HEK293 (cell line): ENCODE results near the gene ATXN2.

Experiments used
- CTCF ChIA-PET: fragments of 350-600 bp; formaldehyde crosslinking; extraction: SDS; loops from one replicate; lab custom pipeline; 2021; ENCODE audit warnings: antibody characterized with exemption; lab: Yijun Ruan, JAX
- POLR2A ChIA-PET: fragments of 300-600 bp; formaldehyde crosslinking; extraction: SDS; loops from one replicate; lab custom pipeline; 2020; ENCODE audit warnings: antibody characterized with exemption, inconsistent platforms; lab: Yijun Ruan, JAX
- H3K27ac ChIP-seq: fragments of 200-500 bp; sonication (Bioruptor generic); 2 replicates; pipeline ENCODE4 v1.5.1; 2014; ENCODE audit warnings: low read depth, low read length, control low read depth, inconsistent platforms; ENCODE audit errors: extremely low read depth
- H3K36me3 ChIP-seq, 2 experiments: fragments of 200-500 bp in 1 of 2; sonication (Bioruptor generic) in 1 of 2; 1 replicate in 1 of 2; 2 replicates in 1 of 2; pipeline ENCODE4 v1.5.1; 2014 to 2017; ENCODE audit warnings: inconsistent platforms in 2 of 2, low read length in 2 of 2; ENCODE audit not compliant: control insufficient read depth in 2 of 2, insufficient read depth in 1 of 2
- H3K4me1 ChIP-seq: fragments of 200-500 bp; sonication (Bioruptor generic); 2 replicates; pipeline ENCODE4 v1.5.1; 2014; ENCODE audit warnings: mild to moderate bottlenecking, low read length, inconsistent platforms; ENCODE audit not compliant: control insufficient read depth, insufficient read depth
- H3K4me3 ChIP-seq: 2 replicates; pipeline ENCODE4 v1.5.1; 2011; ENCODE audit warnings: low read depth, mild to moderate bottlenecking, control low read depth, low read length, moderate library complexity
- H3K9me3 ChIP-seq: fragments of 200-500 bp; sonication (Bioruptor generic); 2 replicates; pipeline ENCODE4 v1.5.1; 2014; ENCODE audit warnings: low read depth, low read length, inconsistent platforms; ENCODE audit not compliant: control insufficient read depth, insufficient read depth
- TCF7L2 ChIP-seq: IDR thresholded peaks from 2 replicates; pipeline ENCODE4 v1.6.1; 2011; ENCODE audit warnings: low read depth, mild to moderate bottlenecking, inconsistent platforms, low read length, moderate library complexity, borderline replicate concordance
- ZNF146 ChIP-seq: fragments of 450-650 bp; formaldehyde crosslinking; IDR thresholded peaks from 2 replicates; pipeline ENCODE4 v1.5.1; 2016; ENCODE audit warnings: missing biosample characterization, missing genetic modification characterization
- ZNF184 ChIP-seq: fragments of 450-650 bp; IDR thresholded peaks from 2 replicates; pipeline ENCODE4 v1.5.1; 2018; ENCODE audit warnings: missing biosample characterization, mild to moderate bottlenecking, missing genetic modification characterization
- ZNF394 ChIP-seq: fragments of 450-650 bp; formaldehyde crosslinking; IDR thresholded peaks from 2 replicates; pipeline ENCODE4 v1.5.1; 2016; ENCODE audit warnings: missing biosample characterization, missing genetic modification characterization, mild to moderate bottlenecking, moderate library complexity, borderline replicate concordance
- ZNF426 ChIP-seq: fragments of 450-650 bp; formaldehyde crosslinking; IDR thresholded peaks from 2 replicates; pipeline ENCODE4 v1.5.1; 2017; ENCODE audit warnings: missing biosample characterization, missing genetic modification characterization, mild to moderate bottlenecking, inconsistent platforms, moderate library complexity
- ZNF548 ChIP-seq: fragments of 450-650 bp; formaldehyde crosslinking; IDR thresholded peaks from 2 replicates; pipeline ENCODE4 v1.5.1; 2016; ENCODE audit warnings: missing biosample characterization, missing genetic modification characterization
- ZNF623 ChIP-seq: fragments of 450-650 bp; formaldehyde crosslinking; IDR thresholded peaks from 2 replicates; pipeline ENCODE4 v1.5.1; 2016; ENCODE audit warnings: missing biosample characterization, missing genetic modification characterization
- TF ChIP-seq, protein P1 (sequence below): fragments of 450-650 bp; formaldehyde crosslinking; conservative IDR thresholded peaks from 2 replicates; pipeline ENCODE4 v1.5.1; 2016; ENCODE audit warnings: low read depth, missing biosample characterization, missing genetic modification characterization
- TF ChIP-seq, protein P2 (sequence below): fragments of 450-650 bp; formaldehyde crosslinking; conservative IDR thresholded peaks from 2 replicates; pipeline ENCODE4 v1.5.1; 2016; ENCODE audit warnings: low read depth, missing biosample characterization, missing genetic modification characterization
- TF ChIP-seq, protein P3 (sequence below): fragments of 450-650 bp; formaldehyde crosslinking; IDR thresholded peaks from 2 replicates; pipeline ENCODE4 v1.5.1; 2017; ENCODE audit warnings: missing biosample characterization, mild to moderate bottlenecking, missing genetic modification characterization, moderate library complexity
- TF ChIP-seq, protein P4 (sequence below): fragments of 450-650 bp; formaldehyde crosslinking; IDR thresholded peaks from 2 replicates; pipeline ENCODE4 v1.5.1; 2016; ENCODE audit warnings: missing biosample characterization, missing genetic modification characterization, low read depth

Gene ATXN2

DNA sequence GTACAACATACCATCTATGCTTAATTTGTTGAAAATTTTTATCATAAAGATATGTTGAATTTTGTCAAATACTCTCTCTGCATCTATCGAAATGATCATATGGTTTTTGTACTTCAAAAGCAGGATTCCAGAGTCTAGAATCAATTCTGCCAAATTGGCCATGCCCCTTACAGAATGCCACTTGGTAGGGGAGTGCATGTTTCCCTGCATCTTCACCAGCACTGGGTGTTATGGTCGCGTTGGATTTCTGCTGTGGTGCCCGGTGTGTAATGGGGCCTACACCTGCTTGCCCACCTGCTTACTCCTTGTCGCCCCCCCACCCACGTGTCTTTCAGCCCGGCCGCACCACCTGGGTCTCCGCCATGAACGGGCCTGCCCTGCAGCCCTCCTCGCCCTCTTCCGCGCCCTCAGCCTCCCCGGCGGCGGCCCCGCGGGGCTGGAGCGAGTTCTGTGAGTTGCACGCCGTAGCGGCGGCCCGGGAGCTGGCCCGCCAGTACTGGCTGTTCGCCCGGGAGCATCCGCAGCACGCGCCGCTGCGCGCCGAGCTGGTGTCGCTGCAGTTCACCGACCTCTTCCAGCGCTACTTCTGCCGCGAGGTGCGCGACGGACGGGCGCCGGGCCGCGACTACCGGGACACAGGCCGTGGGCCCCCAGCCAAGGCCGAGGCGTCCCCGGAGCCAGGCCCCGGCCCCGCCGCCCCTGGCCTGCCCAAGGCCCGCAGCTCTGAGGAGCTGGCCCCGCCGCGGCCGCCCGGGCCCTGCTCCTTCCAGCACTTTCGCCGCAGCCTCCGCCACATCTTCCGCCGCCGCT, 181.1 kb downstream of the ATXN2 start:
- no peak overlapping the region for H3K27ac ChIP-seq
- H3K36me3 ChIP-seq, result peaks cover 0 to 17% of the 10 kb centered on the region in 2 experiments; a peak in 2 of 3 replicates
- ChIA-PET CTCF (interaction anchor here (2.6 kb wide), 1 partner anchor 21 kb away, joined by 7 read pairs; no protein-coding TSS in a partner anchor), POLR2A (no interaction called here)
- no peak overlapping the region for H3K4me3 ChIP-seq
- TF ChIP-seq ZNF146 (tag by site-specific recombination) (no peak), ZNF184 (peak; percentile 97)
- H3K9me3 ChIP-seq, result no peaks in the 10 kb centered on the region
- H3K4me1 ChIP-seq, result no peaks in the 10 kb centered on the region

DNA sequence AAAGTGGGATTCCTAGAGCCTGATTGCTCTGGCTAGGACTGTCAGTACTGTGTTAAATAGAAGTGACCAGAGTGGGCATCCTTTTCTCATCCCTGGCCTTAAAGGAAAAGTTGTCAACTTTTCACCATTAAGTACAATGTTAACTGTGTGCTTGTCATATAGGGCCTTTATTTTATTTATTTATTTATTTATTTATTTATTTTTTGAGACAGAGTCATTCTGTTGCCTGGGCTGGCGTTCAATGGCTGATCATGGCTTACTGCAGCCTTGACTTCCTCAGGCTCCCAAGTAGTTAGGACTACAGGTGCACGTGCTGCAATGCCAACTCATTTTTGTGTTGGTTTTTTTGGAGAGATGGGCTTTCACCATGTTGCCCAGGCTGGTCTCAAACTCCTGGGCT, 181.8 kb downstream of the ATXN2 start:
- H3K4me3 ChIP-seq, result no peak overlapping the region
- H3K9me3 ChIP-seq, result no peaks in the 10 kb centered on the region
- ChIA-PET CTCF (no interaction called here), POLR2A (no interaction called here)
- peaks cover 0 to 17% of the 10 kb centered on the region in 2 experiments; a peak in 2 of 3 replicates for H3K36me3 ChIP-seq
- TF ChIP-seq, protein P1, sequence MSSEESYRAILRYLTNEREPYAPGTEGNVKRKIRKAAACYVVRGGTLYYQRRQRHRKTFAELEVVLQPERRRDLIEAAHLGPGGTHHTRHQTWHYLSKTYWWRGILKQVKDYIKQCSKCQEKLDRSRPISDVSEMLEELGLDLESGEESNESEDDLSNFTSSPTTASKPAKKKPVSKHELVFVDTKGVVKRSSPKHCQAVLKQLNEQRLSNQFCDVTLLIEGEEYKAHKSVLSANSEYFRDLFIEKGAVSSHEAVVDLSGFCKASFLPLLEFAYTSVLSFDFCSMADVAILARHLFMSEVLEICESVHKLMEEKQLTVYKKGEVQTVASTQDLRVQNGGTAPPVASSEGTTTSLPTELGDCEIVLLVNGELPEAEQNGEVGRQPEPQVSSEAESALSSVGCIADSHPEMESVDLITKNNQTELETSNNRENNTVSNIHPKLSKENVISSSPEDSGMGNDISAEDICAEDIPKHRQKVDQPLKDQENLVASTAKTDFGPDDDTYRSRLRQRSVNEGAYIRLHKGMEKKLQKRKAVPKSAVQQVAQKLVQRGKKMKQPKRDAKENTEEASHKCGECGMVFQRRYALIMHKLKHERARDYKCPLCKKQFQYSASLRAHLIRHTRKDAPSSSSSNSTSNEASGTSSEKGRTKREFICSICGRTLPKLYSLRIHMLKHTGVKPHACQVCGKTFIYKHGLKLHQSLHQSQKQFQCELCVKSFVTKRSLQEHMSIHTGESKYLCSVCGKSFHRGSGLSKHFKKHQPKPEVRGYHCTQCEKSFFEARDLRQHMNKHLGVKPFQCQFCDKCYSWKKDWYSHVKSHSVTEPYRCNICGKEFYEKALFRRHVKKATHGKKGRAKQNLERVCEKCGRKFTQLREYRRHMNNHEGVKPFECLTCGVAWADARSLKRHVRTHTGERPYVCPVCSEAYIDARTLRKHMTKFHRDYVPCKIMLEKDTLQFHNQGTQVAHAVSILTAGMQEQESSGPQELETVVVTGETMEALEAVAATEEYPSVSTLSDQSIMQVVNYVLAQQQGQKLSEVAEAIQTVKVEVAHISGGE (tag by site-specific recombination), result 0 out of 2 replicates have a peak, but pooled peaks have one; percentile 25
- TF ChIP-seq ZNF623 (0 out of 2 replicates have a peak, but pooled peaks have one; percentile 24), TCF7L2 (no peak), ZNF394 (tag by site-specific recombination) (peak; percentile 56; the same call in 1 of the 2 replicates), ZNF548 (no peak), ZNF146 (tag by site-specific recombination) (no peak), ZNF426 (tag by site-specific recombination) (peak; percentile 38)
- TF ChIP-seq, protein P2, sequence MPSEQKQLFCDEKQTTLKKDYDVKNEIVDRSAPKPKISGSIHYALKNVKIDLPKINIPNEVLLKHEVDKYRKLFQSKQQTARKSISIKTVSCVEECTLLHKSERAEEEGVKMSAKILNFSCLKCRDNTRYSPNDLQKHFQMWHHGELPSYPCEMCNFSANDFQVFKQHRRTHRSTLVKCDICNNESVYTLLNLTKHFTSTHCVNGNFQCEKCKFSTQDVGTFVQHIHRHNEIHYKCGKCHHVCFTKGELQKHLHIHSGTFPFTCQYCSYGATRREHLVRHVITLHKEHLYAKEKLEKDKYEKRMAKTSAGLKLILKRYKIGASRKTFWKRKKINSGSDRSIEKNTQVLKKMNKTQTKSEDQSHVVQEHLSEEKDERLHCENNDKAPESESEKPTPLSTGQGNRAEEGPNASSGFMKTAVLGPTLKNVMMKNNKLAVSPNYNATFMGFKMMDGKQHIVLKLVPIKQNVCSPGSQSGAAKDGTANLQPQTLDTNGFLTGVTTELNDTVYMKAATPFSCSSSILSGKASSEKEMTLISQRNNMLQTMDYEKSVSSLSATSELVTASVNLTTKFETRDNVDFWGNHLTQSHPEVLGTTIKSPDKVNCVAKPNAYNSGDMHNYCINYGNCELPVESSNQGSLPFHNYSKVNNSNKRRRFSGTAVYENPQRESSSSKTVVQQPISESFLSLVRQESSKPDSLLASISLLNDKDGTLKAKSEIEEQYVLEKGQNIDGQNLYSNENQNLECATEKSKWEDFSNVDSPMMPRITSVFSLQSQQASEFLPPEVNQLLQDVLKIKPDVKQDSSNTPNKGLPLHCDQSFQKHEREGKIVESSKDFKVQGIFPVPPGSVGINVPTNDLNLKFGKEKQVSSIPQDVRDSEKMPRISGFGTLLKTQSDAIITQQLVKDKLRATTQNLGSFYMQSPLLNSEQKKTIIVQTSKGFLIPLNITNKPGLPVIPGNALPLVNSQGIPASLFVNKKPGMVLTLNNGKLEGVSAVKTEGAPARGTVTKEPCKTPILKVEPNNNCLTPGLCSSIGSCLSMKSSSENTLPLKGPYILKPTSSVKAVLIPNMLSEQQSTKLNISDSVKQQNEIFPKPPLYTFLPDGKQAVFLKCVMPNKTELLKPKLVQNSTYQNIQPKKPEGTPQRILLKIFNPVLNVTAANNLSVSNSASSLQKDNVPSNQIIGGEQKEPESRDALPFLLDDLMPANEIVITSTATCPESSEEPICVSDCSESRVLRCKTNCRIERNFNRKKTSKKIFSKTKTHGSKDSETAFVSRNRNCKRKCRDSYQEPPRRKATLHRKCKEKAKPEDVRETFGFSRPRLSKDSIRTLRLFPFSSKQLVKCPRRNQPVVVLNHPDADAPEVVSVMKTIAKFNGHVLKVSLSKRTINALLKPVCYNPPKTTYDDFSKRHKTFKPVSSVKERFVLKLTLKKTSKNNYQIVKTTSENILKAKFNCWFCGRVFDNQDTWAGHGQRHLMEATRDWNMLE (tag by site-specific recombination), result peak; percentile 54; the same call in 1 of the 2 replicates
- TF ChIP-seq, protein P3, sequence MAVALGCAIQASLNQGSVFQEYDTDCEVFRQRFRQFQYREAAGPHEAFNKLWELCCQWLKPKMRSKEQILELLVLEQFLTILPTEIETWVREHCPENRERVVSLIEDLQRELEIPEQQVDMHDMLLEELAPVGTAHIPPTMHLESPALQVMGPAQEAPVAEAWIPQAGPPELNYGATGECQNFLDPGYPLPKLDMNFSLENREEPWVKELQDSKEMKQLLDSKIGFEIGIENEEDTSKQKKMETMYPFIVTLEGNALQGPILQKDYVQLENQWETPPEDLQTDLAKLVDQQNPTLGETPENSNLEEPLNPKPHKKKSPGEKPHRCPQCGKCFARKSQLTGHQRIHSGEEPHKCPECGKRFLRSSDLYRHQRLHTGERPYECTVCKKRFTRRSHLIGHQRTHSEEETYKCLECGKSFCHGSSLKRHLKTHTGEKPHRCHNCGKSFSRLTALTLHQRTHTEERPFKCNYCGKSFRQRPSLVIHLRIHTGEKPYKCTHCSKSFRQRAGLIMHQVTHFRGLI (tag by site-specific recombination), result no peak
- TF ChIP-seq, protein P4, sequence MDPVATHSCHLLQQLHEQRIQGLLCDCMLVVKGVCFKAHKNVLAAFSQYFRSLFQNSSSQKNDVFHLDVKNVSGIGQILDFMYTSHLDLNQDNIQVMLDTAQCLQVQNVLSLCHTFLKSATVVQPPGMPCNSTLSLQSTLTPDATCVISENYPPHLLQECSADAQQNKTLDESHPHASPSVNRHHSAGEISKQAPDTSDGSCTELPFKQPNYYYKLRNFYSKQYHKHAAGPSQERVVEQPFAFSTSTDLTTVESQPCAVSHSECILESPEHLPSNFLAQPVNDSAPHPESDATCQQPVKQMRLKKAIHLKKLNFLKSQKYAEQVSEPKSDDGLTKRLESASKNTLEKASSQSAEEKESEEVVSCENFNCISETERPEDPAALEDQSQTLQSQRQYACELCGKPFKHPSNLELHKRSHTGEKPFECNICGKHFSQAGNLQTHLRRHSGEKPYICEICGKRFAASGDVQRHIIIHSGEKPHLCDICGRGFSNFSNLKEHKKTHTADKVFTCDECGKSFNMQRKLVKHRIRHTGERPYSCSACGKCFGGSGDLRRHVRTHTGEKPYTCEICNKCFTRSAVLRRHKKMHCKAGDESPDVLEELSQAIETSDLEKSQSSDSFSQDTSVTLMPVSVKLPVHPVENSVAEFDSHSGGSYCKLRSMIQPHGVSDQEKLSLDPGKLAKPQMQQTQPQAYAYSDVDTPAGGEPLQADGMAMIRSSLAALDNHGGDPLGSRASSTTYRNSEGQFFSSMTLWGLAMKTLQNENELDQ (tag by site-specific recombination), result no peak
- 0 out of 2 replicates have a peak, but pooled peaks cover under 1% of the 10 kb centered on the region for H3K4me1 ChIP-seq
- H3K27ac ChIP-seq, result no peak overlapping the region
